RKO (cell line): ENCODE data around the gene RECQL.
A peak's percentile ranks its signal among the peaks of the same experiment; 100 is the strongest.
"Not testable (repeated sequence)": the region's sequence is repeated elsewhere in the genome, so short reads cannot be mapped to it uniquely, and the experiment has no call there.

ENCODE experiments used
- DNase-seq: peaks from one replicate; pipeline ENCODE4 v3.0.0-alpha.2; 2016; ENCODE audit warnings: low spot score

Gene RECQL

DNA sequence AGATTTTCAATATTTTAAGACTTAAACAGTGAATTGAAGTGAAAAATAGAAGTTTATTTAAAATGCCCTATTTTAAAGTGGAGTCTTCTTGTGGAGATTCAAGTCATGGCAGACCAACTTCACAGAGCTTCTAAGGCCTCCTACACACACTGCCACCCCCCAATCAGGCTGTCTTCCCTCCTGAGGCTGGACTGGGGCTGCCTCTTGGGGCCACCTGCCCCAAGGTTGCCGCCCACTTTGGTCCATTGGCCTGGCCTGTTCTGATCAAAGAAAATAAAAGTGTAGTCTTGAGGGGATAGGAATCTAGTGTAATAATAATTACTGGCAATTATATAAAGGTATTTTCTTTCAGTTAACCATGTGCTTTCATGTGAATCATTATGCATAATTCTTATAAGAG lies 1.4 kb upstream of the RECQL start:
- no peak for DNase-seq

- DNase-seq: peak; percentile 60
These were observed 695 bp upstream of the RECQL start for GRCh38 chr12:21502164-21502496.

DNA sequence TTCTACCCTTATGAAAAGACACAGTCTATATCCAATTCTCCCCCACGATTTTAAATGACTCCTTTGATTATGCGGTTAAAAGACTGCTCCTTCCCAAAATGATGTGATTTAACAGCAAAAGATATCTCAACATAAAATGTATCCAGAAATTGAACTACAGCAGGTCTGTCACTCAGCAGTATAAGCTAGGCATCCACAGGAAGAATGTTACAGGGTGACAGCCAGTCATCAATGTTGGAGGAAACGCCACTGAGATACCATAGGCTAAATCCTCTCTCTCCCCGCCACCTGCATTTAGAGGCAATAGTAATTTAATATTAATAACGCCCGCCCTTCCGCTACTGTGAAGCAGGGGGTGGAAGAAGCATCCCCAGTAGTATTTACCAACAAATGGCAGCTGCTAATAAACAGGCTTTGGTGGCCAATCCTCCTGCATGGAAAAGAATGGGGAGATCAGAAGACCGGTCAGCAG lies 613 bp downstream of the RECQL start:
- DNase-seq: no peak

GRCh38 chr12:21499765-21500164 lies 1.7 kb downstream of the RECQL start:
- DNase-seq: peak; percentile 41

- no peak for DNase-seq
These were observed 15.4 kb downstream of the RECQL start for GRCh38 chr12:21485998-21486397.

GRCh38 chr12:21483531-21483930 lies 17.9 kb downstream of the RECQL start:
- DNase-seq: no peak

DNA sequence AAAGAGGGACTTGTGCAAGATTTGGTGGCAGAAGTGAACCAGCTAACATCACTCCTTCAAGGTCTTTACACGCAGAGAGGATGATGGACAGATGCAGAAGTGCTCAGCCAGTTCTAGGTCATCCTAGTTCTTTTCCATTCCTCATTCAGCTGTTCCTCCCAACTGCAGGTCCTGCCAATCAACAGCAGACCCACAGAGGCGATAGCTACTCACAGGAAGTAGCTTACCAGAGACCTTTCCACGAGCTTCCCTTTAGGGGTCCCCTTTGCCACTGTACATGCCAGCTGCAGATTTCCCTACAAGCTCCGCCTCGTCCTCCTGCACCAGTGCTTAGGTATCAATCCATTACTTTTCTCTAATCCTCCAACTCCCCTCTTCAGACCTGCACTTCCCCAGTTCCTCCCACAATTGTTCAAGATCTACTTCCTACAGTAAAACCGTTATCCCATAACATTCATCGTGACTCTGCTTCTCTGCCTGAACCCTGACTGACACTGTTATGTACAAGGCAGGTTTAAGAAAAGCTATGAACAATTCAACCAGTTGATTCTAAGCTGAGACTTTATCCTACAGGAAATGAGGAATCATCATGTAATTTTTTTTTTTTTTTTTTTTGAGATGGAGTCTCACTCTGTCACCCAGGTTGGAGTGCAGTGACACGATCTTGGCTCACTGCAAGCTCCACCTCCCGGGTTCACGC lies 22.5 kb downstream of the RECQL start:
- DNase-seq: no peak

DNA sequence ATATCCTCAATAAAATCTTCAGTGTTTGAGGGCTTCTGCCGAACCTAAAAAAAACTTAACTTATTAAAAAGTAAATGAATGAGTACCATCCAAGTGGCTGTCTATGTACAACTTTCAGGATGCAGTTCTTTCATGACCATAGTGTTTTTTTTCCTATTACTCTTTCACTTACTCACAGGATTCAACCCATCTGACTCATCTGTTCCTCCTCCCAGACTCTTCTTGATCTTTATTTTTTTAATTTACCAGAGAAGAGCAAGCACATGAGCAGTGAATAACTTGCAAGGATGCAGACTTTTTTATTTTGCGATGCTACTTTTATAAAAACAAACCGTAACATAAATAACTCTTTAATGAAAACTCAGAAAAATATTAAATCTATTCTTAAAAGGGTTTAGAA lies 24.5 kb downstream of the RECQL start:
- peak; percentile 39 for DNase-seq

DNA sequence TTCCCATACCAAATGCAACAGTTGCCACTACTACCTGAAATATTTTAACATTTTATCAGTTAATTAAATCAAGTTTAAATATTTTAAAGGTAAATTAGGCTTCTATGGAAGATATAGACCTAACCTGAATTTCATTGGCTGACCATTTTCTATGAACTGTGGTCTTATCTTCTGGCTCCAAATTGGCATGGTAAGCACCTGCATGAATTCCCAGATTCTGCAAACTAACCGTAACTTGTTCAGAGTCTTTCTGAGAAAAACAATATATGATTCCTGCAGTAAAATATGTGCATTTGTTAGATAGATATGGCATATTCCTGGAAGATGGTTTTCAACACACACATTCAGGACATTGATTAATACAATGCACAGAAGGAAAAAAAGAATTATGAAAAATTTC lies 25.9 kb downstream of the RECQL start:
- no peak for DNase-seq

- no peak for DNase-seq
These were observed 29.1 kb downstream of the RECQL start for GRCh38 chr12:21472197-21472823.

DNA sequence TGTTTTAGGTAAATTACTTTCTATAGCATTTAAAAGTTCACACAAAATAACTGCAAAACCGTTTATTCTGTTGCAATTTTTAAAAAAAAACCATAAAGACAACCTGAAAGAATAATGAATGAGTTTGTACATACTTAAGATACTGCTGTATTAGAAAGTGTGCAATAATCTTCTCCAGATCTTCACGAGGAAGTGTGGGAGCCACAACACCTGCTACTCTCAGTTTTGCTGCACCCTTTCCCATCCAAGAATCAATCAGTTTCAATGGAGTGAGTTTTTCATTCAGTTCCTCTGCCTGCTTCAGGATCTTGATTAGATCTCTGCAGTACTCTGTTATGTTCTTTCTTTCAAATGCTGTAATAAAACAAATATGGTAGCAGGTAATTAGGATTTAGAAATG lies 30.1 kb downstream of the RECQL start:
- DNase-seq: no peak

- DNase-seq: not testable (repeated sequence)
These were observed 34.1 kb downstream of the RECQL start for GRCh38 chr12:21467334-21467733.

DNA sequence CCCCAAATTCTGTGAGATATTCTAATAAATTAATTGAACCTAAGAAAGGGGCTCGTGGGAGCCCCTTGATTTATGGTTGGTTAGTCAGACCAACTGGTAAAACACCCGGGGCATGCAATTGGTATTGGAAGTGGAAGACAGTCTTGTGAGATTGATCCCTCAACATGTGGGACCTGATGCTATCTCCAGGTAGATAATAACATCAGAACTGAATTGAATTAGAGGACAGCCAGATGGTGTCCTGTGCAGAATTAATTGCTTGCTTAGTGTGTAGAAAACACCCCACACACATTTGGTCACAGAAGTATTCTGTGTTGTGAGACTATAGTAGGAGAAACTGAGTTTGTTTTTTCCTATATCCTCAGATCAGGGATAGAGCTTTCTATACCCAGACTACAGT lies 42.0 kb downstream of the RECQL start:
- no peak for DNase-seq

DNA sequence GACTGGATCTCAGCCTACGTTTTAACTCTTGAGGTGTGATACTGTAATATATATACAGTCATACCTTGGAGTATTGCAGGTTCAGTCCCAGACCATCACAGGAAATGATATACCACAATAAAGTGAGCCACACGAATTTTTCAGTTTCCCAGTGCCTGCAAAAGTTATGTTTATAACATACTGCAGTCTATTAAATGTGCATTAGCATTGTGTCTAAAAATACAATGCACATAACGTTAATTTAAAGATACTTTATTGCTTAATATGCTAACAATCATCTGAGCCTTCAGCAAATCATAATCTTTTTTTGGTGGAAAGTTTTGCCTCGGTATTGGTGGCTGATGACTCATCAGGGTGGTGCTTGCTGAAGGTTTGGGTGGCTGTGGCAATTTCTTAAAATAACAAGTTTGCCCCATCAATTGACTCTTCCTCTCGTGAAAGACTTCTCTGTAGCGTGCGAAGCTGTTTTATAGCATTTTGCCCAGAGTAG lies 45.1 kb downstream of the RECQL start:
- DNase-seq: no peak

DNA sequence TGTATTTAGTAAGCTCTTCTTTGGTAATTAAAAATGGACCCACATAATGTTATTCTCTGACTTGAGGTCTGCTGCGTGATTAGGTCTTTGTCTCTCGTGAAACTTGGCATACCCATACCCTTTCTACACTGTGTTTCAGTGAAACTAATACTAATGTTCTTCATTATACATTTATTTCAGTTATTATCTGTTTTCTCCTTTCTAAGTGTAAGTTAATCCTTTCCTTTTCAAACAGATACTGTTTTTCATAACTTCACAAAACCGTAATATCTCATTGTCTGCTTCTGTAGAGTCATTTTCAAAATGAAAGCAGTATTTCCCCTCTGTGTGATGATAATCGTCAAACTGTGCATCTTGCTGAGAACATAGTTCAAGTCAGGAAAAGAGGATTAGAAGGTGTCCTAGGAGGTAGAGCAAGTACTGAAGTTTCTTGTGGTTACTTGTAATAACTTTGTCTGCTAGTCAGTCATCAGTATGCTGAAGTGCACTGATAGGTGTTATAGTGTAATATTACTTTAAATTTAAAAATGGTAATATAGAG lies 48.1 kb downstream of the RECQL start:
- DNase-seq: no peak

DNA sequence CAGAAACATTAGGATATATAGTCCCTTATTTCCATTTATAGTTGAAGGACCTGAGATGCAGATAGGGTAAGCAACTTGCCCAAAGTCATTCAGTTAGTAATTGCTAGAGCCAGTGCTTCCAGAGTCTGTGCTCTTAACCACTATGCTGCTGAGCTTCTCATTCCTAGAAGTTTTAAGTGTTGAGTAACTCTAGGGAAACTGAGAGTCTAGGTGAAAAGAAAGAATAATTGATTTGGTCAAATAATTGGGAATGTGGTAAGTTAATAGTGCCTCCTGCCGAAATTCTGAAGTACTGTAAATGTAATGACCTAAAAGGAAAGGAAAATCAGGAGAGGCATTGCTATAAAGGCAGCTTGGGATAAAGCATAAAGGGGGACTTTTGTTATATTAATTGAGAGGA lies 49.9 kb downstream of the RECQL start:
- peak; percentile 9 for DNase-seq

GRCh38 chr12:21444193-21445146 lies 57.0 kb downstream of the RECQL start:
- DNase-seq: no peak

GRCh38 chr12:21439347-21439746 lies 62.1 kb downstream of the RECQL start:
- DNase-seq: no peak

- peak; percentile 59 for DNase-seq
These were observed 62.8 kb downstream of the RECQL start for GRCh38 chr12:21438643-21439042.

GRCh38 chr12:21434699-21435098 lies 66.7 kb downstream of the RECQL start:
- peak; percentile 7 for DNase-seq

DNA sequence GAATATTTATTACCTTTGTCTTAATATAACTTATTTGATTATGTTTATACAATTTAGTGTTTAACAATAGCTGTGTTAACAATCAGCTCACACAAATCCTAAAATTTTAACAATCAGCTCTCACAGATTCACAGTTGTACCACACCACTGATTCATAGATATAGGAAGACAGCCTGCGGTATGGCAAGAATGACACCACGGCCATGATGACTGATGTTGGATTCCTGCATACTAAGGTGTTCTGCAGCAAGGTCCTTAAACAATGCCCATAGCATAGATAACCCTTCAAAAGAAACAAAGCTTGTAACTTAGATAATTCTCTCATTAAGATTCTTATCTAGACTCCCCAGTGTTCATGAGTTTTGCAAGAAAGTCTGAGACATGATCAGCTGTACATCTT lies 67.9 kb downstream of the RECQL start:
- DNase-seq: no peak

DNA sequence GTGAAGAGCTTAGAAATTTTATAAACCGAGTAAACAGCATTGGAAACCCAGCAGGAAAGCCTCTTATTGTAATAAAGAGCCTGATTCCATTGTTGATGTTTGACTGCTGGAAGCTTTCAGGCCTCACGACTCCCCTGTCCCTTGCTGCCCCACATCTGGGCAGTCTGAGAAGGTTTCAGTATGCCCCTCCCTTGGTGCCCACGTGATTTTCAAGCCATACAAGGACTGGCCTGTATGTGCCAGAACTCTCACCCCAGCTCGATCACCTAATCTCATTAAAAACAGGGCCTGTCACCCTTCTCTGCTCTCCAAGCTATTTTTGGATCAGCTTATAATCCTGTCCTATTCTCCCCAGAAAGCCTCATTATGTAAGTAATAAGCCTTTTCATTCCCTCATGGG lies 71.4 kb downstream of the RECQL start:
- no peak for DNase-seq
